GM21737 (cell line): ENCODE measurements around the gene WNK1.
"Not testable (repeated sequence)": the region's sequence is repeated elsewhere in the genome, so short reads cannot be mapped to it uniquely, and the experiment has no call there.

Experiments
- ATAC-seq: cut with Tn5 transposase; IDR thresholded peaks from one replicate; pipeline ENCODE4 v1.9.1; 2021; ENCODE audit warnings: mild to moderate bottlenecking, moderate library complexity; ENCODE audit not compliant: unreplicated experiment

WNK1 gene

GRCh38 chr12:905261-906031 lies 153.1 kb downstream of the WNK1 start:
- no peak for ATAC-seq

- no peak for ATAC-seq
Measured at GRCh38 chr12:906062-906585, 153.7 kb downstream of the WNK1 start.

GRCh38 chr12:907413-908185 lies 155.2 kb downstream of the WNK1 start:
- no peak for ATAC-seq

- no peak for ATAC-seq
Measured at GRCh38 chr12:909861-910260, 157.5 kb downstream of the WNK1 start.

- ATAC-seq: no peak
Measured at GRCh38 chr12:910416-910815, 158.0 kb downstream of the WNK1 start.

- no peak for ATAC-seq
Measured at GRCh38 chr12:911191-911826, 158.9 kb downstream of the WNK1 start.

- ATAC-seq: no peak
Measured at GRCh38 chr12:912466-913235, 160.3 kb downstream of the WNK1 start.

- ATAC-seq: no peak
Measured at GRCh38 chr12:913919-914698, 161.7 kb downstream of the WNK1 start.

- no peak for ATAC-seq
Measured at GRCh38 chr12:915090-915489, 162.7 kb downstream of the WNK1 start.

GRCh38 chr12:916240-916639 lies 163.9 kb downstream of the WNK1 start:
- no peak for ATAC-seq

GRCh38 chr12:916712-917445 lies 164.5 kb downstream of the WNK1 start:
- no peak for ATAC-seq

- ATAC-seq: no peak
Measured at GRCh38 chr12:920676-921075, 168.3 kb downstream of the WNK1 start.

GRCh38 chr12:922285-922684 lies 169.9 kb downstream of the WNK1 start:
- no peak for ATAC-seq

- ATAC-seq: no peak
Measured at GRCh38 chr12:926641-927040, 174.3 kb downstream of the WNK1 start.

- ATAC-seq: no peak
Measured at GRCh38 chr12:931060-931459, 178.7 kb downstream of the WNK1 start.

- ATAC-seq: no peak
Measured at GRCh38 chr12:931591-931990, 179.2 kb downstream of the WNK1 start.

GRCh38 chr12:935891-936290 lies 183.5 kb downstream of the WNK1 start:
- ATAC-seq: not testable (repeated sequence)

GRCh38 chr12:936377-937345 lies 184.3 kb downstream of the WNK1 start:
- ATAC-seq: no peak
